Measurements from ENCODE around the gene MCOLN2.
"Not testable (repeated sequence)": the region's sequence is repeated elsewhere in the genome, so short reads cannot be mapped to it uniquely, and the experiment has no call there.

MCOLN2 gene

DNA sequence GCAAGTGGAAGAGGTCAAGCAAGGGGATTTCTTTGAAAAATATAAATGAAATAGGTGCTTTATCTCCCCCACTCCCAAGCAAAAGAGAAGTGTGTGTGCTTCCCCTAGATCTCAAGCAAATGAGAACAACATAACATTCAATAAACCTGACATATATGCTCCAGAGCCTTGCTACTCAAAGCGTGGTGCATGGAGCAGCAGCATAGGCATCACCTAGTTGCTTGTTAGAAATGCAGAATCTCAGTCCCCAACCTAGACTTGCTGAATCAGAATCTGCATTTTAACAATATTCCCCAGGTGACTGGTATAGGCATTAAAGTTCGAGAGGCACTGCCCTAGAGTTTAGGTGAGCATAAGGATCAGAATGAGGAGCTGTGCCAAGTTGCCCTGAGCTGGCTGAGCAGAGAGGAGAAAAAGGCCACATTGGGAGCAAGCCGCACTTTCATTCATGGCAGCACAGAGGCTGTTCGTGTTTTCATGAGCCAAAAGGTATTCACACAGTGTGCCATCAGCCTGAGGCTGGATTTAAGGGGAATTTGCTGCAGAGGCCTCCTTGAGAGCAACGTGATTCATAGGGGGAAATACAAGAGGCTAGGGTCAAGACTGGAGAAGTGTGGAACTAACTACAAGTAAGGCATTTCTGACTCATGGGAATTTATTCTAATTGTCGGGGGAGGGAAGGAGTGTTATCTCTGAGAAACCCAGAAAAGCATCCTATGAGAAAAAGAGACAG, 89.7 kb downstream of the MCOLN2 start:
- DNase-seq = no peak
- Histone ChIP-seq H3K9me3 (ENCODE audit: control insufficient read depth, low read length) (no peaks in the 10 kb centered on the region), H3K27me3 (replicated peaks; ENCODE audit: control insufficient read depth, insufficient read depth, low read length, poor library complexity, severe bottlenecking) (no peaks in the 10 kb centered on the region), H3K27ac (ENCODE audit: insufficient read depth, low read length, poor library complexity, severe bottlenecking) (no peak overlapping the region), H3K4me3 (ENCODE audit: insufficient read depth, low read depth, low read length, poor library complexity, severe bottlenecking) (no peak overlapping the region), H3K4me1 (ENCODE audit: control insufficient read depth, insufficient read depth, low read length, poor library complexity, severe bottlenecking) (no peaks in the 10 kb centered on the region), H3K36me3 (ENCODE audit: control insufficient read depth, insufficient read depth, low read length) (no peaks in the 10 kb centered on the region)

DNA sequence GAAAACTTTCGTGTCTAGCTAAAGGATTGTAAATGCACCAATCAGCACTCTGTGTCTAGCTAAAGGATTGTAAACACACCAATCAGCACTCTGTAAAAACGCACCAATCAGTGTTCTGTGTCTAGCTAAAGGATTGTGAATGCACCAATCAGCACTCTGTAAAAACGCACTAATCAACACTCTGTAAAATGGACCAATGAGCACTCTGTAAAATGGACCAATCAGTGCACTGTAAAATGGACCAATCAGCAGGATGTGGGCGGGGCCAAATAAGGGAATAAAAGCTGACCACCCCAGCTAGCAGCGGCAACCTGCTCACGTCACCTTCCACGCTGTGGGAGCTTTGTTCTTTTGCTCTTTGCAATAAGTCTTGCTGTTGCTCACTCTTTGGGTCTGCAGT, 94.2 kb downstream of the MCOLN2 start:
- H3K36me3 ChIP-seq (ENCODE audit: control insufficient read depth, insufficient read depth, low read length); H3K9me3 ChIP-seq (ENCODE audit: control insufficient read depth, low read length); H3K4me1 ChIP-seq (ENCODE audit: control insufficient read depth, insufficient read depth, low read length, poor library complexity, severe bottlenecking); DNase-seq; H3K27me3 ChIP-seq (replicated peaks; ENCODE audit: control insufficient read depth, insufficient read depth, low read length, poor library complexity, severe bottlenecking); H3K27ac ChIP-seq (ENCODE audit: insufficient read depth, low read length, poor library complexity, severe bottlenecking); H3K4me3 ChIP-seq (ENCODE audit: insufficient read depth, low read depth, low read length, poor library complexity, severe bottlenecking): not testable (repeated sequence)

DNA sequence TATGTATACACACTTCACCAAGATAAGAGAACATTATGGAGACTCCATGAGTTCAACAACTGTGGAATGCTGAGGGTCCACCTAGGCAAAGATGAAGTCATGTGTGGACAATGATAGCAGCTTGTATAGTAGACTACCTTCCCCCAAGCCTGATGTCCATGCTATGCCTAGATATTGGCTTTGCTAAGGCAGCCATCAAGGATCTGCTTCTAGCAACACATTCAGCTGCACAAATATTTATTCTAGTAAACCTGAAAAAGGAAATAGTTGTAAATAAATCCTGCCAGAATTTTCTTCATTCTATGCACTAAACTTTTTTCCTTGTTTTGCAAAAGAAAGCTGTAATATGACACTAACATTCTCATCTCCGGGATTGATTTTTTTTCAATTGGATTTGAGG, 96.9 kb downstream of the MCOLN2 start:
- H3K36me3 ChIP-seq (ENCODE audit: control insufficient read depth, insufficient read depth, low read length) = no peaks in the 10 kb centered on the region
- no peak overlapping the region for H3K27ac ChIP-seq (ENCODE audit: insufficient read depth, low read length, poor library complexity, severe bottlenecking)
- H3K27me3 ChIP-seq (replicated peaks; ENCODE audit: control insufficient read depth, insufficient read depth, low read length, poor library complexity, severe bottlenecking) = no peaks in the 10 kb centered on the region
- H3K4me3 ChIP-seq (ENCODE audit: insufficient read depth, low read depth, low read length, poor library complexity, severe bottlenecking) = no peak overlapping the region
- no peaks in the 10 kb centered on the region for H3K9me3 ChIP-seq (ENCODE audit: control insufficient read depth, low read length)
- H3K4me1 ChIP-seq (ENCODE audit: control insufficient read depth, insufficient read depth, low read length, poor library complexity, severe bottlenecking) = no peaks in the 10 kb centered on the region
- DNase-seq = no peak

DNA sequence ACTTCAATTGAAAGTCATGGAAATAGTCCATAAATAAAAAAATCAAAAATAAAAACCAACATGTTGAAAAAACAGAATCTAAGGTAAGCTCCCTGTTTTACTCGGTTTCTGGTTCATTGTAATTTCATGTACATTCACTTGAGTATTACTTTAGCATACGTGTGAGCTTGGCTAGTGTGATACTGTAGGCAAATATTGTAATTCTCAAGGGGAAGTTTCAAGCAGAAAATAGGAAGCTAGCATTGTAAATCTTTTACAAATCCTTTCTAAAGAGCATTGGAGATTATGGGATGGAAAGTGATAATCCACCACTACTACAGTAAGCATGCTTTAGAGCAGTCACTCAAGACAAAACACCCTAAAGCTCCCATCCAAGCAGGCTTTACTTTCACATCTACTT, 100.6 kb downstream of the MCOLN2 start:
- Histone ChIP-seq H3K9me3 (ENCODE audit: control insufficient read depth, low read length) (no peaks in the 10 kb centered on the region), H3K4me1 (ENCODE audit: control insufficient read depth, insufficient read depth, low read length, poor library complexity, severe bottlenecking) (peaks cover 4% of the 10 kb centered on the region), H3K36me3 (ENCODE audit: control insufficient read depth, insufficient read depth, low read length) (no peaks in the 10 kb centered on the region), H3K27me3 (replicated peaks; ENCODE audit: control insufficient read depth, insufficient read depth, low read length, poor library complexity, severe bottlenecking) (peaks cover 3% of the 10 kb centered on the region), H3K27ac (ENCODE audit: insufficient read depth, low read length, poor library complexity, severe bottlenecking) (no peak overlapping the region), H3K4me3 (ENCODE audit: insufficient read depth, low read depth, low read length, poor library complexity, severe bottlenecking) (no peak overlapping the region)
- no peak for DNase-seq

DNA sequence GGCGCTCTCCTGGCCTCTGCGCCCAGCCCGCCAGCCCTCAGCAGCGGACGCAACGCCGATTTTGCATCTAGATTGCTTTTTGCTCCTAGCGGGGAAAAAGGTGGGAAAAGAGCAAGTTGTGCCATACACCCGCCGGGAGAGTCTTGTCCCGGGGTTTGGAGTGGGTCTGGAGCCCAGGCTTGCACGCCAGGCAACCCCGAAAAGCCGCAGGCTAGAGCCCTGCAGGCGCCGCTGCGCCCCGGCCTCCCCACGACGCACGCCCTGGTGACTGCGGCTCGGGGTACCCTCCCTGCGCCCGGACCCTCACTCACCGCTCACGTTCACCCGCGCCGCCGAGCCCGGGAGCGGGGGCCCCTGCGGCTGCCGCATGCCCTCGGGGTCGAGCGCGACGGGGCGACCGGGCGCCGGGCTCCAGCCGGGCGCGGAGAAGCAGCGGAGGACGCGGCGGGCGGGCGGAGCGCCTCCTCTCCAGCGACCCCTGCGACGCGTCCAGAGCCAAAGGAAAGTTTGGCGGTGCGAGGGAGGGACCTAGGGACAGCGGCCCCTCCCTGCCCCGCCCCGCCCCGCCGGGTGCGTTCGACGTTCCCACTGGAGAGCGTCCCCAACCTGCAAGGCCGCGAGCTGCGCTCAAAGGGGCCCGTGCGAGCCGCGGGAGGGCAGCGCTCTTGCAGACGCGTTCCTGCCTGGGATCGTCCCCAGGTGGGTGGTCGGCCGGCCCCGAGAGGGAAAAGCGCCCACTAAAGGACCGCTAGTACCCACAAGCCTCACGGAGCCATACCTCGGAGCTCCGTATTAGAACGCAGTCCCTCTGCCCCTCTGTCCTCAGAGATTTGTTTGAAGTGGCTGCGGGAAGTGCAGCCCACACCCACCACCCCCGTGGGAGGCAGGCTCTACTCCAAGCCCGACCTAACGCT, 104.0 kb downstream of the MCOLN2 start, which contains the start of gene LPAR3:
TSS of gene LPAR3 (minus strand) at position 502 of the 914 bp plus-strand sequence. CDS start 27,086 bp downstream, outside the sequence.
- H3K4me3 ChIP-seq (ENCODE audit: insufficient read depth, low read depth, low read length, poor library complexity, severe bottlenecking) = peak within 1 kb of the TSS; percentile 18
- peaks cover 3% of the 10 kb centered on the region for H3K27me3 ChIP-seq (replicated peaks; ENCODE audit: control insufficient read depth, insufficient read depth, low read length, poor library complexity, severe bottlenecking)
- H3K9me3 ChIP-seq (ENCODE audit: control insufficient read depth, low read length) = no peaks in the 10 kb centered on the region
- no peaks in the 10 kb centered on the region for H3K36me3 ChIP-seq (ENCODE audit: control insufficient read depth, insufficient read depth, low read length)
- peaks cover 9% of the 10 kb centered on the region for H3K4me1 ChIP-seq (ENCODE audit: control insufficient read depth, insufficient read depth, low read length, poor library complexity, severe bottlenecking)
- H3K27ac ChIP-seq (ENCODE audit: insufficient read depth, low read length, poor library complexity, severe bottlenecking) = no peak within 1 kb of the TSS
- DNase-seq = peak in 1 of 3 donors; percentile 21

DNA sequence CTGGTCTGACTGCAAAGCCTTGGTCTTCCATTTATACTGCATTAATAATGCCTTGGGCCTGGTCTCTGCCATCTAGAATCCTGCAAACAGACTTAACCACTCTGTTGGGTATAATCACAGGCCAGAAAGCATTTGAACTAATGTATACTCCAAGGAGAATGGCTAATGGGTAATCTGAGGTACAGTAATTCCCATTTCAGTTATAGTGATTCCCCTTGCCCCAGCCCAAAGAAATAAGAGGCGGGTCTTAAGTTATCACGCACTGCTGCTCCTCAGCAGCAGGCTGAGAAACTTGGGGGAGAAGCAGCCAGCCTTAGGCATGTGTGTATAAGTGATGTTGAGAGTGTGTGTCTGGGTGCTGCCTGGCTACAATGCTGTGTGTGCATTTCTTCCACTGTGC, 106.3 kb downstream of the MCOLN2 start:
- H3K27ac ChIP-seq (ENCODE audit: insufficient read depth, low read length, poor library complexity, severe bottlenecking) = no peak overlapping the region
- H3K27me3 ChIP-seq (replicated peaks; ENCODE audit: control insufficient read depth, insufficient read depth, low read length, poor library complexity, severe bottlenecking) = peaks cover 3% of the 10 kb centered on the region
- no peaks in the 10 kb centered on the region for H3K36me3 ChIP-seq (ENCODE audit: control insufficient read depth, insufficient read depth, low read length)
- no peak overlapping the region for H3K4me3 ChIP-seq (ENCODE audit: insufficient read depth, low read depth, low read length, poor library complexity, severe bottlenecking)
- peaks cover 9% of the 10 kb centered on the region for H3K4me1 ChIP-seq (ENCODE audit: control insufficient read depth, insufficient read depth, low read length, poor library complexity, severe bottlenecking)
- no peaks in the 10 kb centered on the region for H3K9me3 ChIP-seq (ENCODE audit: control insufficient read depth, low read length)
- no peak for DNase-seq

DNA sequence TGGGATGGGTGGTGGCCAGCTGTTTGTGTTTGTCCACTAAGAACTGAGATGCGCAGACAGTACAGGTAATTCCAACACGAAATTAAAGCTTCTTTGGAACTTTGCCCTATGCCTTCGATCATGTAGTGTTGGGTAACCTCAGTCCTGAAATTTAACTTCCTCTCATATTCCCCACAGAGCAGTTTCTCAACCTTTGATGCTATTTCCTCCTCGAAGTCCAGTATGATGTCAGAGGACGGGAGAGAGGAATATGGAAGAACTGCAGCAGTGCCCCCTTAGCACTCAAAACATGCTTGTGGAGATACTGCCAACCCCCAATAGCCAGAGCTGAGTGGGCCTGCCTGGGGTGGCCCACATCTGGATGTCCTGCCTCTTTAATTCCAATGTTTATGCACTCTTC, 107.5 kb downstream of the MCOLN2 start:
- no peak overlapping the region for H3K27ac ChIP-seq (ENCODE audit: insufficient read depth, low read length, poor library complexity, severe bottlenecking)
- no peak for DNase-seq

DNA sequence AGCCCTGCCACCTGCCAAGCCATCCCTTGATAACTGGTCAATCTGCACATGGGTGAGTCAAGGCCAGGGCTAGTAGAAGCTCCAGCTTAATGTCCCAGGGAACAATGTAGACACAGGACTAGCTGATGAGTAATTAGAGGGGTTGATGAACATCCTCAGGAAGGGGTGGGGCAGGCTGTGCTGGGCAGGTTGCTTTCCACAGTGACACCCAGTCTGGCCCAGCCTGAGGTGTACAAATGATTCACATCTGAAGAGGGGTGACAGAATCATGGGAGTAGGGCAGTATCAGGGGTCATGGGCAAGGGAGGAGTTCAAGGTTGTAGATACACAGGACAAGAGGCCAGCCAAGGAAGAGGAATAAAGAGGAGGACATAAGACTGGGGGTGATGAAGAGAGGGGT, 108.2 kb downstream of the MCOLN2 start:
- Histone ChIP-seq H3K4me1 (ENCODE audit: control insufficient read depth, insufficient read depth, low read length, poor library complexity, severe bottlenecking) (peaks cover 9% of the 10 kb centered on the region), H3K9me3 (ENCODE audit: control insufficient read depth, low read length) (no peaks in the 10 kb centered on the region), H3K27ac (ENCODE audit: insufficient read depth, low read length, poor library complexity, severe bottlenecking) (no peak overlapping the region), H3K36me3 (ENCODE audit: control insufficient read depth, insufficient read depth, low read length) (no peaks in the 10 kb centered on the region), H3K4me3 (ENCODE audit: insufficient read depth, low read depth, low read length, poor library complexity, severe bottlenecking) (no peak overlapping the region), H3K27me3 (replicated peaks; ENCODE audit: control insufficient read depth, insufficient read depth, low read length, poor library complexity, severe bottlenecking) (peaks cover 3% of the 10 kb centered on the region)
- no peak for DNase-seq

More for the DNA sequence above, 107.5 kb downstream of the MCOLN2 start:
- H3K9me3 ChIP-seq (ENCODE audit: control insufficient read depth, low read length) = no peaks in the 10 kb centered on the region
- H3K4me1 ChIP-seq (ENCODE audit: control insufficient read depth, insufficient read depth, low read length, poor library complexity, severe bottlenecking) = peaks cover 9% of the 10 kb centered on the region
- no peak overlapping the region for H3K4me3 ChIP-seq (ENCODE audit: insufficient read depth, low read depth, low read length, poor library complexity, severe bottlenecking)
- H3K36me3 ChIP-seq (ENCODE audit: control insufficient read depth, insufficient read depth, low read length) = no peaks in the 10 kb centered on the region
- peaks cover 3% of the 10 kb centered on the region for H3K27me3 ChIP-seq (replicated peaks; ENCODE audit: control insufficient read depth, insufficient read depth, low read length, poor library complexity, severe bottlenecking)

DNA sequence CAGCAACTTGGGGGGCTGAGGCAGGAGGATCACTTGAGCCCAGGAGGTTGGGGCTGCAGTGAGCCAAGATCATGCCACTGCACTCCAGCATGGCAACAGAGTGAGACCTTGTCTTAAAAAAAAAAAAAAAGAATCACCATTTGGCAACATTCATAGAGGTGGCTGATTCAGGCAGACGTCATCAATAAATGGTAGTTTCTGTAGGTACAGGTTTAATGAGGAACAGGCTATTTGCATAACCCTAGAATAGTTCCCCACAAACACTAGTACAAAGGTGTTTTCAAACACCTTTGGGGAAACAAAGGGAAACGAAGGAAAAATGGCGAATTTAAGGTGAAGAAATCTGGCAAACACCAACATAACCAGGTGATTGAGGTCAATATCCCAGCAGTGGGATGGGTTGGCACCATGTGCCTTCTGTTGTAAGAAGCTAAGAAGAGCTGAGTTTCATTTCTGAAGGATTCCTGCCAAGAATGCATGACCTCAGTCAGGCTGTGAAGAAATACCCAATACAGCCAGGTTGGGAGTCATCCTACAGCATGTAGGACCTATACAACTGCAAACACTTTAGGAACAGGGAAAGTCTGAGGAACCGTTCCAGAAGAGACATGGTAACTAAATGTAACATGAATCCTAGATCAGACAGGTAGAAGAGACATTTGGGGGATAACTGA, 109.5 kb downstream of the MCOLN2 start:
- Histone ChIP-seq H3K27ac (ENCODE audit: insufficient read depth, low read length, poor library complexity, severe bottlenecking) (no peak overlapping the region), H3K9me3 (ENCODE audit: control insufficient read depth, low read length) (no peaks in the 10 kb centered on the region), H3K27me3 (replicated peaks; ENCODE audit: control insufficient read depth, insufficient read depth, low read length, poor library complexity, severe bottlenecking) (no peaks in the 10 kb centered on the region), H3K4me3 (ENCODE audit: insufficient read depth, low read depth, low read length, poor library complexity, severe bottlenecking) (no peak overlapping the region), H3K4me1 (ENCODE audit: control insufficient read depth, insufficient read depth, low read length, poor library complexity, severe bottlenecking) (peaks cover 6% of the 10 kb centered on the region), H3K36me3 (ENCODE audit: control insufficient read depth, insufficient read depth, low read length) (no peaks in the 10 kb centered on the region)
- no peak for DNase-seq
